DMS 273 (cell line): Measurements from ENCODE around the gene KISS1R.

Source experiments
- DNase-seq: peaks from one replicate; lab custom pipeline; 2025; ENCODE audit not compliant: unreplicated experiment; lab: John Stamatoyannopoulos, UW

KISS1R gene

GRCh38 chr19:899336-900042 lies 17.6 kb upstream of the KISS1R start:
- DNase-seq: no peak

- no peak for DNase-seq
Observed at GRCh38 chr19:900043-900301, 17.2 kb upstream of the KISS1R start.

- DNase-seq: peak; percentile 42
Observed at GRCh38 chr19:900302-901111, 16.6 kb upstream of the KISS1R start.

- no peak for DNase-seq
Observed at GRCh38 chr19:901216-902092, 15.7 kb upstream of the KISS1R start.

- no peak for DNase-seq
Observed at GRCh38 chr19:902093-902370, 15.1 kb upstream of the KISS1R start.

GRCh38 chr19:902446-903226 lies 14.5 kb upstream of the KISS1R start:
- no peak for DNase-seq

- DNase-seq: no peak
Observed at GRCh38 chr19:903266-903797, 13.8 kb upstream of the KISS1R start.

GRCh38 chr19:904545-904944 lies 12.6 kb upstream of the KISS1R start:
- no peak for DNase-seq

- DNase-seq: no peak
Observed at GRCh38 chr19:906480-906879, 10.7 kb upstream of the KISS1R start.

- DNase-seq: no peak
Observed at GRCh38 chr19:907183-907853, 9.8 kb upstream of the KISS1R start.

- no peak for DNase-seq
Observed at GRCh38 chr19:911197-912033, 5.7 kb upstream of the KISS1R start.

GRCh38 chr19:912181-913079 lies 4.7 kb upstream of the KISS1R start:
- DNase-seq: peak; percentile 77

GRCh38 chr19:913080-913748 lies 3.9 kb upstream of the KISS1R start, which contains the start of gene R3HDM4:
Gene R3HDM4 (minus strand): TSS chr19:913219. CDS start chr19:913157, 62 bp downstream.
- peak; percentile 84 for DNase-seq

GRCh38 chr19:916645-917322 lies 349 bp upstream of the KISS1R start:
- DNase-seq: peak; percentile 59

GRCh38 chr19:918152-918437 lies 962 bp downstream of the KISS1R start:
- DNase-seq: no peak

- DNase-seq: peak; percentile 72
Observed at GRCh38 chr19:918481-919198, 1.5 kb downstream of the KISS1R start.
